K562 (cell line): ENCODE results near the gene ITPKB. TPM values are rescaled to one million over a fixed set of nuclear protein-coding genes. Genes with fewer than 3 reads are reported as not detected.

Experiments
- ATAC-seq: fragments of 200-7000 bp; cut with Tn5 transposase; 3 replicates; pipeline ENCODE4 v1.9.1; 2020; ENCODE audit warnings: moderate library complexity
- BruUV-seq: library from RNA; stranded (reverse); fragments of 400-500 nt; replicated peaks from 2 replicates; lab custom pipeline; 2021; lab: Mats Ljungman, UMichigan
- CTCF ChIA-PET: fragments of 300-600 bp; formaldehyde crosslinking; extraction: SDS; loops from one replicate; lab custom pipeline; 2021; ENCODE audit warnings: low intra/inter-chr PET ratio; lab: Yijun Ruan, JAX
- POLR2A ChIA-PET: fragments of 300-600, 350-650 bp; sonication (Branson Sonifier 250); formaldehyde crosslinking; extraction: SDS; loops from one replicate; lab custom pipeline; 2021; ENCODE audit warnings: antibody characterized with exemption, inconsistent platforms; lab: Yijun Ruan, JAX
- DNase-seq, 4 experiments: peaks; one replicate each; pipeline versions ENCODE4 v3.0.0 to v3.0.0-alpha.2; 2011 to 2018; ENCODE audit warnings: low spot score in 3 of 4, mixed read lengths in 3 of 4; ENCODE audit errors: extremely low read depth in 1 of 4
- FAIRE-seq: peaks from 2 replicates; lab custom pipeline; 2011; peaks lifted over from hg19 to GRCh38; lab: Jason Lieb, UNC
- H2AFZ ChIP-seq: 2 replicates; pipeline ENCODE4 v1.6.0; 2011; ENCODE audit warnings: low read depth, low read length, control low read depth, inconsistent platforms
- H3K27ac ChIP-seq: fragments of 200-600 bp; 3 replicates; pipeline ENCODE4 v1.8.0; 2011; ENCODE audit warnings: low read depth, mild to moderate bottlenecking, control low read depth, inconsistent platforms, low read length, moderate library complexity, mixed read lengths; ENCODE audit errors: extremely low read depth
- H3K27me3 ChIP-seq, 2 experiments: fragments of 300-600 bp in 1 of 2; 2 replicates in 1 of 2; 3 replicates in 1 of 2; pipeline versions ENCODE4 v1.6.0 to v1.8.0; 2011; ENCODE audit warnings: inconsistent platforms in 2 of 2, low read length in 2 of 2, mild to moderate bottlenecking in 1 of 2, mixed read lengths in 1 of 2, moderate library complexity in 1 of 2; ENCODE audit not compliant: control insufficient read depth in 2 of 2, insufficient read depth in 2 of 2
- H3K36me3 ChIP-seq: fragments of 300-600 bp; 3 replicates; pipeline ENCODE4 v1.8.0; 2011; ENCODE audit warnings: mild to moderate bottlenecking, low read length, inconsistent platforms; ENCODE audit not compliant: control insufficient read depth, insufficient read depth
- H3K4me1 ChIP-seq, 2 experiments: fragments of 200-600 bp in 1 of 2; replicated peaks in 1 of 2; 2 replicates in 1 of 2; 3 replicates in 1 of 2; pipeline versions ENCODE4 v1.5.1 to v1.8.0; 2011; ENCODE audit warnings: inconsistent platforms in 2 of 2, low read length in 2 of 2, mild to moderate bottlenecking in 1 of 2, mixed read lengths in 1 of 2, moderate library complexity in 1 of 2; ENCODE audit not compliant: control insufficient read depth in 2 of 2, insufficient read depth in 2 of 2
- H3K4me2 ChIP-seq: 2 replicates; pipeline ENCODE4 v1.6.1; 2011; ENCODE audit warnings: low read length, control low read depth, inconsistent platforms, mixed read lengths; ENCODE audit not compliant: insufficient read depth
- H3K4me3 ChIP-seq: fragments of 200-600 bp; sonication (generic), shearing (Covaris generic); 2 replicates; pipeline ENCODE4 v1.5.1; 2016; ENCODE audit warnings: control low read depth, inconsistent platforms
- H3K79me2 ChIP-seq: fragments of 200-600 bp; 3 replicates; pipeline ENCODE4 v1.8.0; 2011; ENCODE audit warnings: low read length, inconsistent platforms; ENCODE audit not compliant: control insufficient read depth, insufficient read depth
- H3K9ac ChIP-seq, 2 experiments: 2 replicates each; pipeline versions ENCODE4 v1.6.0 to v1.6.1; 2011; ENCODE audit warnings: low read depth in 2 of 2, low read length in 2 of 2, control low read depth in 1 of 2, inconsistent platforms in 1 of 2, mild to moderate bottlenecking in 1 of 2, mixed read lengths in 1 of 2; ENCODE audit not compliant: insufficient read depth in 1 of 2
- H3K9me1 ChIP-seq: one replicate; pipeline ENCODE4 v1.6.0; 2011; ENCODE audit warnings: inconsistent platforms, mild to moderate bottlenecking, low read length, moderate library complexity; ENCODE audit not compliant: control insufficient read depth, insufficient read depth
- H3K9me3 ChIP-seq: replicated peaks from 2 replicates; pipeline ENCODE4 v1.5.1; 2011; ENCODE audit warnings: low read depth, low read length, inconsistent platforms; ENCODE audit not compliant: control insufficient read depth, insufficient read depth
- H4K20me1 ChIP-seq: replicated peaks from 2 replicates; pipeline ENCODE4 v1.6.1; 2011; ENCODE audit warnings: low read length, inconsistent platforms, mixed read lengths; ENCODE audit not compliant: control insufficient read depth, insufficient read depth
- NFIC ChIP-seq: fragments of 450-650 bp; IDR thresholded peaks from 2 replicates; pipeline ENCODE4 v1.6.1; 2017; ENCODE audit warnings: mild to moderate bottlenecking, inconsistent platforms
- ZBTB49 ChIP-seq: sonication (generic); formaldehyde crosslinking; IDR thresholded peaks from 2 replicates; pipeline ENCODE4 v1.8.0; 2022; ENCODE audit warnings: missing genetic modification reagents, mild to moderate bottlenecking, borderline replicate concordance
- ZNF217 ChIP-seq: sonication (generic); formaldehyde crosslinking; IDR thresholded peaks from 2 replicates; pipeline ENCODE4 v1.8.0; 2022; ENCODE audit warnings: mild to moderate bottlenecking, missing genetic modification reagents
- WGBS: fragments of 100-300 bp; shearing (Covaris generic); methylation state at CpG from one replicate; pipeline ENCODE4 v1.1.6; 2016; ENCODE audit warnings: low coverage, mixed read lengths; ENCODE audit not compliant: insufficient coverage; ENCODE audit errors: missing lambda C conversion rate; 5-methylcytosine and 5-hydroxymethylcytosine counted together
- in situ Hi-C: fragments of 300-500 bp; cut with MboI; formaldehyde crosslinking; loops from 4 replicates; pipeline ENCODE4 v1.15.0; 2018; ENCODE audit warnings: inconsistent platforms, mixed read lengths
- intact Hi-C: fragments of 100-400 bp; cut with micrococcal nuclease; formaldehyde crosslinking; loops from 2 replicates; pipeline ENCODE4 v1.14.2; 2022
- polyA plus RNA-seq, 8 experiments: library from polyadenylated mRNA; depleted of rRNA in 4 of 8; stranded (reverse) in 5 of 8; unstranded in 3 of 8; fragments of >200 nt; fragmentation: Nextera tagmentation in 2 of 8; fragmentation: Illumina TruSeq in 1 of 8; extraction: Ambion mirVana in 2 of 8; extraction: Trizol in 1 of 8; gene quantifications; 2 replicates each; pipeline versions ENCODE4 v1.2.1 to v1.2.3, GENCODE V29; 2011 to 2014; ENCODE audit warnings: inconsistent platforms in 1 of 8, missing spikeins in 1 of 8
- total RNA-seq, 7 experiments: library from RNA; depleted of rRNA in 6 of 7; stranded (reverse); fragments of >200 nt in 6 of 7; fragmentation: Illumina TruSeq in 2 of 7; extraction: Trizol in 2 of 7; gene quantifications; 2 replicates each; pipeline versions ENCODE4 v1.2.1 to v1.2.3, GENCODE V29; 2011 to 2021; ENCODE audit warnings: low replicate concordance in 1 of 7

The ITPKB gene
- total and polyA plus RNA-seq, 9 of the 15 experiments (the other 6 are each of a cell fraction or from before 2014, with no cell fraction given), result 0.01 to 0.22 TPM; not detected in 7

- Histone ChIP-seq H3K9me1 (no peaks in the 10 kb centered on the region), H3K27ac (no peak overlapping the region), H3K4me3 (no peak overlapping the region), H3K36me3 (no peaks in the 10 kb centered on the region), H3K79me2 (no peaks in the 10 kb centered on the region), H3K9ac (no peak overlapping the region), H3K27me3 (peaks cover 53 to 71% of the 10 kb centered on the region in 2 experiments), H3K9me3 (no peaks in the 10 kb centered on the region), H4K20me1 (peaks cover 18% of the 10 kb centered on the region), H3K4me2 (no peak overlapping the region), H2AFZ (no peak overlapping the region), H3K4me1 (no peaks in the 10 kb centered on the region; a peak in 1 of 5 replicates)
- POLR2A ChIA-PET, result interaction anchor here (1.1 to 1.3 kb wide), 2 partner anchors 15 to 164 kb away, joined by 3 to 4 read pairs; no protein-coding TSS in a partner anchor
- FAIRE-seq (no peak), ATAC-seq (no peak), DNase-seq (no peak)
- WGBS, result 1% methylated on average over 12 of the region's 12 CpGs
- CTCF ChIA-PET, result no interaction called here
- TF ChIP-seq ZNF217 (CRISPR knock-in tag), result no peak
- TF ChIP-seq ZBTB49 (CRISPR knock-in tag), result no peak
- TF ChIP-seq NFIC, result peak; percentile 66
- intact Hi-C loops (no loop called here), in situ Hi-C loops (no loop called here)
- no TSS peak for BruUV-seq
Observed at GRCh38 chr1:226656601-226657277, 82.3 kb downstream of the ITPKB start.
